CD14-positive monocyte (primary cell): ENCODE results near the gene KIF13A. TPM values are rescaled to one million over a fixed set of nuclear protein-coding genes. Genes with fewer than 3 reads are reported as not detected.

Experiments
- DNase-seq, 3 donors: peaks; one replicate each; pipeline ENCODE4 v3.0.0-alpha.2; 2011 to 2022
- H2AFZ ChIP-seq: 2 replicates; pipeline ENCODE4 v1.6.0; 2012; ENCODE audit warnings: mild to moderate bottlenecking, low read depth, low read length, inconsistent platforms; ENCODE audit not compliant: insufficient read depth, poor library complexity, severe bottlenecking
- H3K27ac ChIP-seq, 2 donors: 1 replicate in 1 of 2; 2 replicates in 1 of 2; pipeline ENCODE4 v1.5.1; 2012 to 2013; ENCODE audit warnings: low read length in 2 of 2, control low read depth in 1 of 2, inconsistent platforms in 1 of 2, low read depth in 1 of 2, mild to moderate bottlenecking in 1 of 2
- H3K27me3 ChIP-seq, 2 donors: one replicate each; pipeline versions ENCODE4 v1.6.0 to v1.6.1; 2011 to 2013; ENCODE audit warnings: low read length in 2 of 2; ENCODE audit not compliant: control insufficient read depth in 2 of 2, insufficient read depth in 2 of 2
- H3K36me3 ChIP-seq, 2 donors: replicated peaks in 1 of 2; 1 replicate in 1 of 2; 2 replicates in 1 of 2; pipeline versions ENCODE4 v1.5.1 to v1.6.1; 2012 to 2013; ENCODE audit warnings: low read length in 2 of 2, control low read depth in 1 of 2, inconsistent platforms in 1 of 2, mild to moderate bottlenecking in 1 of 2; ENCODE audit not compliant: insufficient read depth in 2 of 2, control insufficient read depth in 1 of 2
- H3K4me1 ChIP-seq, 2 donors: 1 replicate in 1 of 2; 2 replicates in 1 of 2; pipeline versions ENCODE4 v1.5.1 to v1.6.1; 2012 to 2013; ENCODE audit warnings: low read length in 2 of 2, control low read depth in 1 of 2, inconsistent platforms in 1 of 2, mild to moderate bottlenecking in 1 of 2, moderate library complexity in 1 of 2; ENCODE audit not compliant: insufficient read depth in 2 of 2, control insufficient read depth in 1 of 2
- H3K4me2 ChIP-seq: replicated peaks from 2 replicates; pipeline ENCODE3; 2012; ENCODE audit warnings: low read length, moderate library complexity, mild to moderate bottlenecking; ENCODE audit not compliant: poor library complexity, severe bottlenecking; ENCODE audit errors: extremely low read depth
- H3K4me3 ChIP-seq, 3 experiments: fragments of 200-600 bp in 1 of 3; sonication (generic) in 1 of 3; replicated peaks in 1 of 3; 1 replicate in 2 of 3; 2 replicates in 1 of 3; pipeline ENCODE4 v1.5.1; 2011 to 2013; ENCODE audit warnings: low read length in 3 of 3, mild to moderate bottlenecking in 3 of 3, control low read depth in 2 of 3, low read depth in 2 of 3, inconsistent platforms in 1 of 3, moderate library complexity in 1 of 3
- H3K79me2 ChIP-seq: 2 replicates; pipeline ENCODE4 v1.6.0; 2012; ENCODE audit warnings: mild to moderate bottlenecking, control low read depth, inconsistent platforms, low read length, moderate library complexity; ENCODE audit not compliant: insufficient read depth
- H3K9ac ChIP-seq: 2 replicates; pipeline ENCODE4 v1.6.0; 2017; ENCODE audit warnings: low read length, mild to moderate bottlenecking; ENCODE audit not compliant: insufficient read depth, poor library complexity, severe bottlenecking
- H3K9me3 ChIP-seq, 2 donors: replicated peaks in 1 of 2; 1 replicate in 1 of 2; 2 replicates in 1 of 2; pipeline versions ENCODE4 v1.5.1 to v1.6.1; 2012 to 2013; ENCODE audit warnings: low read length in 2 of 2, control low read depth in 1 of 2; ENCODE audit not compliant: control insufficient read depth in 1 of 2, insufficient read depth in 1 of 2
- H4K20me1 ChIP-seq: 2 replicates; pipeline ENCODE4 v1.6.0; 2012; ENCODE audit warnings: mild to moderate bottlenecking, low read length, control low read depth, moderate library complexity; ENCODE audit not compliant: insufficient read depth
- H3K27ac Mint-ChIP-seq, 7 donors: one replicate each; pipeline ENCODE4 v1.8.0; 2020; ENCODE audit warnings: mild to moderate bottlenecking in 7 of 7, mixed read lengths in 7 of 7, moderate library complexity in 6 of 7, inconsistent platforms in 2 of 7
- H3K27me3 Mint-ChIP-seq, 3 donors: one replicate each; pipeline ENCODE4 v1.8.0; 2021 to 2022; ENCODE audit warnings: low read depth in 3 of 3, mild to moderate bottlenecking in 3 of 3, mixed read lengths in 3 of 3, moderate library complexity in 3 of 3, inconsistent platforms in 1 of 3
- H3K36me3 Mint-ChIP-seq, 2 donors: one replicate each; pipeline ENCODE4 v1.8.0; 2020; ENCODE audit warnings: mixed read lengths in 2 of 2, inconsistent platforms in 1 of 2, mild to moderate bottlenecking in 1 of 2
- H3K4me1 Mint-ChIP-seq: one replicate; pipeline ENCODE4 v1.8.0; 2020; ENCODE audit warnings: mild to moderate bottlenecking, mixed read lengths
- H3K4me3 Mint-ChIP-seq, 2 donors: one replicate each; pipeline ENCODE4 v1.8.0; 2020; ENCODE audit warnings: mild to moderate bottlenecking in 2 of 2, mixed read lengths in 2 of 2, moderate library complexity in 1 of 2
- H3K9me3 Mint-ChIP-seq, 7 donors: one replicate each; pipeline ENCODE4 v1.8.0; 2020 to 2022; ENCODE audit warnings: mixed read lengths in 7 of 7, mild to moderate bottlenecking in 6 of 7, moderate library complexity in 6 of 7, inconsistent platforms in 2 of 7
- WGBS: methylation state at CpG from one replicate; pipeline ENCODE4 v1.1.5; 2013; ENCODE audit warnings: missing lambda C conversion rate; ENCODE audit not compliant: insufficient coverage; 5-methylcytosine and 5-hydroxymethylcytosine counted together
- intact Hi-C, 2 donors: fragments of 100-400 bp; cut with micrococcal nuclease; formaldehyde crosslinking; loops; one replicate each; pipeline versions ENCODE4 v1.15.0 to v1.15.1; 2023
- polyA plus RNA-seq, 3 donors: library from polyadenylated mRNA; depleted of rRNA in 1 of 3; unstranded in 2 of 3; stranded (reverse) in 1 of 3; fragments of 300-500 nt in 2 of 3; fragments of >200 nt in 1 of 3; fragmentation: Illumina TruSeq in 2 of 3; gene quantifications; 1 replicate in 2 of 3; 2 replicates in 1 of 3; pipeline ENCODE4 v1.2.3, GENCODE V29; 2012 to 2021
- TF ChIP-seq, protein P1 (sequence below): fragments of 200-600 bp; IDR thresholded peaks from one replicate; pipeline ENCODE4 v1.8.0; 2022; ENCODE audit warnings: antibody characterized with exemption, mild to moderate bottlenecking

Gene KIF13A
- polyA plus RNA-seq, 3 donors, result 2.9 to 28.4 (median 6.0) TPM

- no peaks in the 10 kb centered on the region for H3K27me3 Mint-ChIP-seq
- no peak overlapping the region for H3K4me3 Mint-ChIP-seq
Observed at GRCh38 chr6:17768881-17769280, 218.6 kb downstream of the KIF13A start.

GRCh38 chr6:17768388-17768787 lies 219.0 kb downstream of the KIF13A start:
- 100% methylated on average over 1 of the region's 3 CpGs for WGBS
- Histone ChIP-seq H3K27me3 (no peaks in the 10 kb centered on the region), H2AFZ (no peak overlapping the region), H3K9me3 (no peaks in the 10 kb centered on the region), H3K4me1 (no peaks in the 10 kb centered on the region), H3K4me2 (no peak overlapping the region), H3K27ac (no peak overlapping the region), H3K79me2 (no peaks in the 10 kb centered on the region), H3K9ac (no peak overlapping the region), H3K36me3 (peaks cover 59 to 96% of the 10 kb centered on the region in 2 donors), H3K4me3 (no peak overlapping the region), H4K20me1 (no peaks in the 10 kb centered on the region)
- Mint-ChIP-seq H3K4me1 (peaks cover 8% of the 10 kb centered on the region), H3K27me3 (no peaks in the 10 kb centered on the region), H3K9me3 (no peaks in the 10 kb centered on the region), H3K27ac (no peak overlapping the region), H3K4me3 (no peak overlapping the region), H3K36me3 (peaks cover 74 to 94% of the 10 kb centered on the region in 2 donors)
- intact Hi-C loops, result no loop called here
- DNase-seq, result no peak
- TF ChIP-seq, protein P1, sequence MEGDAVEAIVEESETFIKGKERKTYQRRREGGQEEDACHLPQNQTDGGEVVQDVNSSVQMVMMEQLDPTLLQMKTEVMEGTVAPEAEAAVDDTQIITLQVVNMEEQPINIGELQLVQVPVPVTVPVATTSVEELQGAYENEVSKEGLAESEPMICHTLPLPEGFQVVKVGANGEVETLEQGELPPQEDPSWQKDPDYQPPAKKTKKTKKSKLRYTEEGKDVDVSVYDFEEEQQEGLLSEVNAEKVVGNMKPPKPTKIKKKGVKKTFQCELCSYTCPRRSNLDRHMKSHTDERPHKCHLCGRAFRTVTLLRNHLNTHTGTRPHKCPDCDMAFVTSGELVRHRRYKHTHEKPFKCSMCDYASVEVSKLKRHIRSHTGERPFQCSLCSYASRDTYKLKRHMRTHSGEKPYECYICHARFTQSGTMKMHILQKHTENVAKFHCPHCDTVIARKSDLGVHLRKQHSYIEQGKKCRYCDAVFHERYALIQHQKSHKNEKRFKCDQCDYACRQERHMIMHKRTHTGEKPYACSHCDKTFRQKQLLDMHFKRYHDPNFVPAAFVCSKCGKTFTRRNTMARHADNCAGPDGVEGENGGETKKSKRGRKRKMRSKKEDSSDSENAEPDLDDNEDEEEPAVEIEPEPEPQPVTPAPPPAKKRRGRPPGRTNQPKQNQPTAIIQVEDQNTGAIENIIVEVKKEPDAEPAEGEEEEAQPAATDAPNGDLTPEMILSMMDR, result no peak

More at GRCh38 chr6:17768881-17769280, 218.6 kb downstream of the KIF13A start:
- Histone ChIP-seq H3K9ac (no peak overlapping the region), H3K27ac (no peak overlapping the region), H4K20me1 (no peaks in the 10 kb centered on the region), H3K27me3 (no peaks in the 10 kb centered on the region), H3K36me3 (peaks cover 59 to 96% of the 10 kb centered on the region in 2 donors), H3K4me2 (no peak overlapping the region), H3K79me2 (no peaks in the 10 kb centered on the region), H3K9me3 (no peaks in the 10 kb centered on the region), H2AFZ (no peak overlapping the region), H3K4me3 (no peak overlapping the region), H3K4me1 (no peaks in the 10 kb centered on the region)
- Mint-ChIP-seq H3K27ac (no peak overlapping the region), H3K9me3 (no peaks in the 10 kb centered on the region), H3K36me3 (peaks cover 73 to 94% of the 10 kb centered on the region in 2 donors), H3K4me1 (peaks cover 8% of the 10 kb centered on the region)
- intact Hi-C loops, result no loop called here
- TF ChIP-seq, protein P1, result no peak
- no peak for DNase-seq
- no CpG with 5 or more reads among the region's 1 CpG for WGBS
